Ovary (tissue), 9 donors: ENCODE measurements around the gene SAE1. TPM values are rescaled to one million over a fixed set of nuclear protein-coding genes. Genes with fewer than 3 reads are reported as not detected.

Source experiments
- DNase-seq, 5 donors: peaks; one replicate each; pipeline ENCODE4 v3.0.0-alpha.2; 2019 to 2020
- H3K27ac ChIP-seq, 2 donors: fragments of 200-600 bp; one replicate each; pipeline versions ENCODE4 v1.5.1 to v1.8.0; 2019 to 2022
- H3K27me3 ChIP-seq: fragments of 200-600 bp; one replicate; pipeline ENCODE4 v1.8.0; 2022
- H3K36me3 ChIP-seq: fragments of 200-600 bp; sonication (generic); one replicate; pipeline ENCODE4 v1.5.1; 2019
- H3K4me1 ChIP-seq: one replicate; pipeline ENCODE4 v1.8.1; 2013; ENCODE audit warnings: mild to moderate bottlenecking, moderate library complexity; ENCODE audit not compliant: insufficient read depth
- H3K4me3 ChIP-seq: fragments of 200-600 bp; sonication (generic); one replicate; pipeline ENCODE4 v1.5.1; 2017
- H3K9me3 ChIP-seq, 2 donors: fragments of 200-600 bp in 1 of 2; sonication (generic) in 1 of 2; one replicate each; pipeline versions ENCODE4 v1.5.1 to v1.8.1; 2013 to 2019; ENCODE audit warnings: mild to moderate bottlenecking in 1 of 2, moderate library complexity in 1 of 2
- EP300 ChIP-seq: sonication (generic); formaldehyde crosslinking; IDR thresholded peaks from one replicate; pipeline ENCODE4 v1.6.1; 2017; ENCODE audit warnings: antibody characterized with exemption
- POLR2A ChIP-seq: fragments of 450-650 bp; IDR thresholded peaks from one replicate; pipeline ENCODE4 v1.6.1; 2017; ENCODE audit warnings: antibody characterized with exemption, mild to moderate bottlenecking, moderate library complexity
- WGBS, 3 donors: extraction: QIAGEN DNeasy Blood & Tissue Kit in 1 of 3; methylation state at CpG; one replicate each; pipeline versions ENCODE4 v1.1.5 to v1.1.7; 2013 to 2017; 5-methylcytosine and 5-hydroxymethylcytosine counted together
- intact Hi-C, 4 donors: fragments of 100-400 bp; cut with DNase I; formaldehyde crosslinking; loops; one replicate each; pipeline versions ENCODE4 v1.11.0 to v1.15.1; 2022 to 2023
- polyA plus RNA-seq, 2 donors: library from polyadenylated mRNA; stranded (reverse); fragments of 200-250 nt in 1 of 2; fragments of 350-450 nt in 1 of 2; fragmentation: Illumina TruSeq in 1 of 2; extraction: RNeasy Lipid Tissue Mini Kit (QIAGEN cat#74804) in 1 of 2; gene quantifications; one replicate each; pipeline ENCODE4 v1.2.3, GENCODE V29; 2013 to 2014
- total RNA-seq, 7 donors: library from RNA; depleted of rRNA in 2 of 7; stranded (reverse); fragments of >200 nt in 2 of 7; fragmentation: NEBNext Ultra II Directional in 3 of 7; extraction: Animal tissue kit (Norgen Biotek cat#: 25700) in 3 of 7; gene quantifications; one replicate each; pipeline versions ENCODE4 v1.1.0 to v1.2.4, GENCODE V29; 2016 to 2023
- TF ChIP-seq, protein P1 (sequence below), 3 donors: fragments of 450-650 bp in 2 of 3; fragments of 200-600 bp in 1 of 3; IDR thresholded peaks; one replicate each; pipeline versions ENCODE4 v1.5.1 to v1.8.0; 2016 to 2022; ENCODE audit warnings: antibody characterized with exemption in 3 of 3, mild to moderate bottlenecking in 1 of 3
- donor health status: DM: no; HTN: no; CAD: no; lungs with moderate emphysema.
- donor health status: DM: no; HTN: no; CAD: no.
- donor health status: Bipolar disorder and iron deficiency.
- donor health status: DM: yes; HTN: yes; CAD: no.
- donor health status: DM: no; HTN: no; CAD: no.
- donor health status: DM: yes; HTN: yes; CAD: no.

The SAE1 gene
- total and polyA plus RNA-seq, 9 donors, result 25.5 to 138 (median 55.6) TPM

DNA sequence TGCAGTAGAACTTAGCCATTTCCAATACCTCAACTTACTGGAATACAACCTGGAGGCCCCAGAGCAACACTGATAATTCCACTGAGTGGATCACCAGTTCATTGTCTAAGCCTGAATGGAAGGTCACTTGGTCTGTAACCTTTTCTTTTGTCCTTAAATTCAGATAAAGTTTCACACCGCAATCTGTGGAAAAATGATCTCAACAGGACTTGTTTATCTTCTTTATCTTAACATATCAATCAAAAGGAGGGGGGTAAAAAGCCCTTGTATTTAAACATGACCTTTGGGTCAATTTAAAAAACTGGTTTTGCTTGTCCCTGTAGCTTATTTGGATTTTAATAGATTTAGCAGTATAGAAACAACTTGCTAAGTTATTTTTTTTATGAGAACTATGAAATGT lies 21.6 kb downstream of the SAE1 start:
- intact Hi-C loops, result loop anchor here in 1 of 4 donors (5.0 kb wide), 1 partner anchor 95 kb away; no protein-coding TSS in a partner anchor
- no peak for DNase-seq
- H3K27me3 ChIP-seq, result no peaks in the 10 kb centered on the region
- no peaks in the 10 kb centered on the region for H3K4me1 ChIP-seq
- H3K4me3 ChIP-seq, result no peak overlapping the region
- no peaks in the 10 kb centered on the region for H3K9me3 ChIP-seq
- 88 to 98% (median 95%) methylated on average over 1 of the region's 1 CpG for WGBS, 3 donors
- no peak overlapping the region for H3K27ac ChIP-seq
- TF ChIP-seq EP300 (no peak), POLR2A (no peak)
- TF ChIP-seq, protein P1, sequence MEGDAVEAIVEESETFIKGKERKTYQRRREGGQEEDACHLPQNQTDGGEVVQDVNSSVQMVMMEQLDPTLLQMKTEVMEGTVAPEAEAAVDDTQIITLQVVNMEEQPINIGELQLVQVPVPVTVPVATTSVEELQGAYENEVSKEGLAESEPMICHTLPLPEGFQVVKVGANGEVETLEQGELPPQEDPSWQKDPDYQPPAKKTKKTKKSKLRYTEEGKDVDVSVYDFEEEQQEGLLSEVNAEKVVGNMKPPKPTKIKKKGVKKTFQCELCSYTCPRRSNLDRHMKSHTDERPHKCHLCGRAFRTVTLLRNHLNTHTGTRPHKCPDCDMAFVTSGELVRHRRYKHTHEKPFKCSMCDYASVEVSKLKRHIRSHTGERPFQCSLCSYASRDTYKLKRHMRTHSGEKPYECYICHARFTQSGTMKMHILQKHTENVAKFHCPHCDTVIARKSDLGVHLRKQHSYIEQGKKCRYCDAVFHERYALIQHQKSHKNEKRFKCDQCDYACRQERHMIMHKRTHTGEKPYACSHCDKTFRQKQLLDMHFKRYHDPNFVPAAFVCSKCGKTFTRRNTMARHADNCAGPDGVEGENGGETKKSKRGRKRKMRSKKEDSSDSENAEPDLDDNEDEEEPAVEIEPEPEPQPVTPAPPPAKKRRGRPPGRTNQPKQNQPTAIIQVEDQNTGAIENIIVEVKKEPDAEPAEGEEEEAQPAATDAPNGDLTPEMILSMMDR (IDR thresholded peaks at IDR 0.05), result no peak
- H3K36me3 ChIP-seq, result no peaks in the 10 kb centered on the region

DNA sequence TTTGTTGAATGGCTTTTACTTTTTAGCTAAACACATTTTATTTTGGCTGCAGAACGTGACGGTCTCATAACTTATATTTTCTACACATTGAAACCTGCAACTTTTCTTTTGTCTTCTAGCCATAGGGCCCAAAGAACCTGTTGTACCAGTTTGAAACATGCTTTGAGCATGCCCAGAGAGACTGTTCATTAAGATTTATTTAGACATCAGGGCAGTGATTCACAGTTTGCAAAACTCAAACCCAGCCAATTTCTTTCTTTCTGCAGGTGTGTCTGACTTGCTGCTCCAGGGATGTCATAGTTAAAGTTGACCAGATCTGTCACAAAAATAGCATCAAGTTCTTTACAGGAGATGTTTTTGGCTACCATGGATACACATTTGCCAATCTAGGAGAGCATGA lies 22.0 kb downstream of the SAE1 start:
- Histone ChIP-seq H3K27me3 (no peaks in the 10 kb centered on the region), H3K36me3 (no peaks in the 10 kb centered on the region), H3K9me3 (no peaks in the 10 kb centered on the region), H3K4me3 (no peak overlapping the region), H3K27ac (no peak overlapping the region), H3K4me1 (peaks cover 4% of the 10 kb centered on the region)
- DNase-seq, result no peak
- intact Hi-C loops, result loop anchor here in 1 of 4 donors (5.0 kb wide), 1 partner anchor 95 kb away; no protein-coding TSS in a partner anchor
- WGBS, 3 donors, result 84 to 87% (median 86%) methylated on average over 2 of the region's 2 CpGs
- TF ChIP-seq, protein P1 (IDR thresholded peaks at IDR 0.05), result no peak
- TF ChIP-seq POLR2A (no peak), EP300 (no peak)

DNA sequence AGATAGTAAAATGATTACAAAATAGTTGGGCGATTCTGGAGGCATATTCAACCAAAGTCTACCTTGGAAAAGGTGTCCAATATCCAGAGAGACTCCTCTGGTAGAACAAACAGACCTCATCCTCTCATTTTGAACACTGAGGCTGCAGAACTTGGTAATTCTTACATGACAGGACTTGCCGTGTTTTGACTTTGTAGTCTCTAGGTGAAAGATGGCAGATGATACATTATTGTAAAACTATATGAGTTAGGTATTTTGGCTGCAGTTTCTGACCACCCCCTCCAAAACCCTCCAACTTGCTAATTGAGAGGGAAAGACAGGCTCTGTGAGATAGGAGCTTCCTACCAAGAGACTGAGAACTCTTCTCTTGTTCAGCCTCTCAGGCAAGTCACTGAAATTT lies 22.6 kb downstream of the SAE1 start:
- Histone ChIP-seq H3K27me3 (no peaks in the 10 kb centered on the region), H3K27ac (no peak overlapping the region), H3K36me3 (no peaks in the 10 kb centered on the region), H3K4me1 (peaks cover 8% of the 10 kb centered on the region), H3K9me3 (no peaks in the 10 kb centered on the region), H3K4me3 (no peak overlapping the region)
- intact Hi-C loops, result loop anchor here in 1 of 4 donors (5.0 kb wide), 1 partner anchor 94 kb away; no protein-coding TSS in a partner anchor
- no peak for DNase-seq
- WGBS, 3 donors, result 58 to 65% (median 62%) methylated on average over 2 of the region's 2 CpGs
- TF ChIP-seq EP300 (no peak), POLR2A (no peak)
- TF ChIP-seq, protein P1 (IDR thresholded peaks at IDR 0.05), result no peak

DNA sequence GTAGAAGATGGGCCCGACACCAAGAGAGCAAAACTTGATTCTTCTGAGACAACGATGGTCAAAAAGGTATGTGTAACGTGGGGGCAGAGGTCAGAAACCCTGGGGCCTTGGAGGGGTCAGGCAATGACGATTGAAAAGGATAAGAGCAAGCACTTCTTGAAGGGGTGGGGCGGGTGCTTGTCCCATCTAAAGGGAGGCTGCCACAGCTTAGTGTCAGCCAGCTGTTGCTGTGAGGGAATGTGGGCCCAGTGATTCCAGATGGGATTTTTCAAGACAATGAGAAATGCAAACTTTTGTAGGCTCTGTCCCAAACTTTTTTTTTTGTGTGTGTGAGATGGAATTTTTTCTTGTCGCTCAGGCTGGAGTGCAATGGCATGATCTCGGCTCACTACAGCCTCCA lies 24.5 kb downstream of the SAE1 start:
- WGBS, 3 donors, result 16 to 28% (median 20%) methylated on average over 7 of the region's 7 CpGs
- Histone ChIP-seq H3K27me3 (no peaks in the 10 kb centered on the region), H3K36me3 (no peaks in the 10 kb centered on the region), H3K4me1 (peaks cover 9% of the 10 kb centered on the region), H3K27ac (no peak overlapping the region), H3K9me3 (no peaks in the 10 kb centered on the region), H3K4me3 (no peak overlapping the region)
- intact Hi-C loops, result loop anchor here in 1 of 4 donors (5.0 kb wide), 1 partner anchor 37 kb away; no protein-coding TSS in a partner anchor
- peak in 1 of 5 donors; percentile 31 for DNase-seq
- TF ChIP-seq, protein P1 (IDR thresholded peaks at IDR 0.05), result no peak
- TF ChIP-seq EP300, result no peak
- no peak for TF ChIP-seq POLR2A
